Esophagus squamous epithelium (tissue), 4 donors: ENCODE data around the gene ARHGEF25.
"Not testable (repeated sequence)": the region's sequence is repeated elsewhere in the genome, so short reads cannot be mapped to it uniquely, and the experiment has no call there.

ENCODE experiments used
- CTCF ChIP-seq, 6 experiments: fragments of 450-650 bp in 4 of 6; fragments of 200-600 bp in 2 of 6; sonication (generic) in 2 of 6; IDR thresholded peaks; one replicate each; pipeline ENCODE4 v1.5.1; 2016 to 2019; ENCODE audit warnings: antibody characterized with exemption in 6 of 6, mild to moderate bottlenecking in 4 of 6, moderate library complexity in 4 of 6
- POLR2A ChIP-seq, 4 donors: fragments of 450-650 bp; IDR thresholded peaks; one replicate each; pipeline ENCODE4 v1.6.1; 2017; ENCODE audit warnings: antibody characterized with exemption in 4 of 4, mild to moderate bottlenecking in 4 of 4, moderate library complexity in 3 of 4

DNA sequence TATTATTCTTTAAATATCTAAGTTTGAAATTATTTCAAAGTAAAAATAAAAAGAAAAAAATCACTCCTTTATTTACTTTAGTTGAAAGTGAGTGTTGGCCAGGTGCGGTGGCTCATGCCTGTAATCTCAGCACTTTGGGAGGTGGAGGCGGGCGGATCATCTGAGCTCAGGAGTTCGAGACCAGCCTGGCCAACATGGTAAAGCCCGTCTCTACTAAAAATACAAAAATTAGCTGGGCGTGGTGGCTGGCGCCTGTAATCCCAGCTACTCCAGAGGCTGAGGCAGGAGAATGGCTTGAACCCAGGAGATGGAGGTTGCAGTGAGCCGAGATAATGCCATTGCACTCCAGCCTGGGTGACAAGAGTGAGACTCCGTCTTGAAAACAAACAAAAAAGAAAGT, 25.5 kb downstream of the ARHGEF25 start:
- TF ChIP-seq CTCF, POLR2A (IDR thresholded peaks at IDR 0.05): not testable (repeated sequence)
